ENCODE measurements around the gene PATJ. TPM values are rescaled to one million over a fixed set of nuclear protein-coding genes. Genes with fewer than 3 reads are reported as not detected.

PATJ gene
- total RNA-seq, 1 experiment from 2014 or later, result 48.8 TPM

GRCh38 chr1:61898658-61899057 is 156.4 kb downstream of the PATJ start:
- no peak for DNase-seq (ENCODE audit: low read depth, low spot score)
- no peaks in the 10 kb centered on the region for H4K20me1 ChIP-seq (ENCODE audit: insufficient read depth)
- no peak for TF ChIP-seq YY1 (IDR thresholded peaks at IDR 0.05; ENCODE audit: extremely low read depth, insufficient replicate concordance, low read depth, low read length)
- ChIA-PET CTCF (no interaction called here), RAD21 (ENCODE audit: low non-redundant PET in 1 of 2, low total read pairs in 2 of 2, uncharacterized antibody in 2 of 2, unreplicated experiment in 2 of 2) (no interaction called here), POLR2A (no interaction called here)
- intact Hi-C loops (cut with micrococcal nuclease), result no loop called here
- no peaks in the 10 kb centered on the region for H3K36me3 ChIP-seq (ENCODE audit: control insufficient read depth in 1 of 2, insufficient read depth in 2 of 2, low read length in 2 of 2)
- H3K9me2 ChIP-seq (ENCODE audit: insufficient read depth), result no peaks in the 10 kb centered on the region
- H3K9ac ChIP-seq (ENCODE audit: low read length), result no peak overlapping the region
- H3K27me3 ChIP-seq (ENCODE audit: insufficient read depth, low read length), result no peaks in the 10 kb centered on the region
- no peaks in the 10 kb centered on the region for H3K79me2 ChIP-seq (ENCODE audit: insufficient read depth, low read length)
- no peak overlapping the region for H3K27ac ChIP-seq (ENCODE audit: low read depth, low read length)
- no peak overlapping the region for H2AFZ ChIP-seq (ENCODE audit: low read depth, low read length, poor library complexity, severe bottlenecking)
- H3K4me1 ChIP-seq (ENCODE audit: control insufficient read depth in 1 of 2, insufficient read depth in 2 of 2, low read length in 2 of 2), result peaks cover 0 to 6% of the 10 kb centered on the region in 2 experiments; a peak in 1 of 4 replicates
- no TSS peak for BruUV-seq (replicated peaks)
- no peak overlapping the region for H3K4me3 ChIP-seq (replicated peaks in 1 of 2; ENCODE audit: low read depth in 1 of 2, low read length in 2 of 2)
- no peaks in the 10 kb centered on the region; a peak in 1 of 4 replicates for H3K9me3 ChIP-seq (ENCODE audit: control insufficient read depth in 1 of 2, insufficient read depth in 1 of 2, low read depth in 1 of 2, low read length in 2 of 2)
- ATAC-seq, result no peak
- H3K4me2 ChIP-seq (ENCODE audit: low read length), result no peak overlapping the region

GRCh38 chr1:61904354-61904753 is 162.1 kb downstream of the PATJ start:
- H3K27me3 ChIP-seq (ENCODE audit: insufficient read depth, low read length), result no peaks in the 10 kb centered on the region
- H2AFZ ChIP-seq (ENCODE audit: low read depth, low read length, poor library complexity, severe bottlenecking), result no peak overlapping the region
- no peaks in the 10 kb centered on the region; the same call in 1 of the 2 replicates for H4K20me1 ChIP-seq (ENCODE audit: insufficient read depth)
- intact Hi-C loops (cut with micrococcal nuclease), result no loop called here
- no peak overlapping the region for H3K4me3 ChIP-seq (replicated peaks in 1 of 2; ENCODE audit: low read depth in 1 of 2, low read length in 2 of 2)
- H3K79me2 ChIP-seq (ENCODE audit: insufficient read depth, low read length), result no peaks in the 10 kb centered on the region
- H3K9me3 ChIP-seq (ENCODE audit: control insufficient read depth in 1 of 2, insufficient read depth in 1 of 2, low read depth in 1 of 2, low read length in 2 of 2), result no peaks in the 10 kb centered on the region
- ChIA-PET CTCF (no interaction called here), RAD21 (ENCODE audit: low non-redundant PET in 1 of 2, low total read pairs in 2 of 2, uncharacterized antibody in 2 of 2, unreplicated experiment in 2 of 2) (no interaction called here), POLR2A (no interaction called here)
- no peak overlapping the region for H3K9ac ChIP-seq (ENCODE audit: low read length)
- no peak overlapping the region for H3K4me2 ChIP-seq (ENCODE audit: low read length)
- no peaks in the 10 kb centered on the region for H3K4me1 ChIP-seq (ENCODE audit: control insufficient read depth in 1 of 2, insufficient read depth in 2 of 2, low read length in 2 of 2)
- no peaks in the 10 kb centered on the region for H3K9me2 ChIP-seq (ENCODE audit: insufficient read depth)
- TF ChIP-seq, protein P1, sequence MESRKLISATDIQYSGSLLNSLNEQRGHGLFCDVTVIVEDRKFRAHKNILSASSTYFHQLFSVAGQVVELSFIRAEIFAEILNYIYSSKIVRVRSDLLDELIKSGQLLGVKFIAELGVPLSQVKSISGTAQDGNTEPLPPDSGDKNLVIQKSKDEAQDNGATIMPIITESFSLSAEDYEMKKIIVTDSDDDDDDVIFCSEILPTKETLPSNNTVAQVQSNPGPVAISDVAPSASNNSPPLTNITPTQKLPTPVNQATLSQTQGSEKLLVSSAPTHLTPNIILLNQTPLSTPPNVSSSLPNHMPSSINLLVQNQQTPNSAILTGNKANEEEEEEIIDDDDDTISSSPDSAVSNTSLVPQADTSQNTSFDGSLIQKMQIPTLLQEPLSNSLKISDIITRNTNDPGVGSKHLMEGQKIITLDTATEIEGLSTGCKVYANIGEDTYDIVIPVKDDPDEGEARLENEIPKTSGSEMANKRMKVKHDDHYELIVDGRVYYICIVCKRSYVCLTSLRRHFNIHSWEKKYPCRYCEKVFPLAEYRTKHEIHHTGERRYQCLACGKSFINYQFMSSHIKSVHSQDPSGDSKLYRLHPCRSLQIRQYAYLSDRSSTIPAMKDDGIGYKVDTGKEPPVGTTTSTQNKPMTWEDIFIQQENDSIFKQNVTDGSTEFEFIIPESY (IDR thresholded peaks at IDR 0.05; ENCODE audit: extremely low read depth, insufficient replicate concordance, low read length), result no peak
- TF ChIP-seq ZFX (IDR thresholded peaks at IDR 0.05), result no peak
- no peak for TF ChIP-seq CEBPB (IDR thresholded peaks at IDR 0.05; ENCODE audit: low read depth)
- TF ChIP-seq YY1 (IDR thresholded peaks at IDR 0.05; ENCODE audit: extremely low read depth, insufficient replicate concordance, low read depth, low read length), result no peak
- no peak for TF ChIP-seq SP1 (IDR thresholded peaks at IDR 0.05; ENCODE audit: low read depth)
- TF ChIP-seq POLR2AphosphoS5 (IDR thresholded peaks at IDR 0.05; ENCODE audit: low read depth, low read length), result no peak
- no peak for TF ChIP-seq FOSL1 (IDR thresholded peaks at IDR 0.05; ENCODE audit: low read depth)
- no peak for TF ChIP-seq SRF (IDR thresholded peaks at IDR 0.05; ENCODE audit: low read depth)
- TF ChIP-seq CTCF (IDR thresholded peaks at IDR 0.05 in 2 of 3, conservative IDR thresholded peaks at IDR 0.05 in 1 of 3; ENCODE audit: borderline replicate concordance in 1 of 3, insufficient read depth in 1 of 3, low read depth in 2 of 3, low read length in 2 of 3), result no peak
- TF ChIP-seq MAX (IDR thresholded peaks at IDR 0.05), result no peak
- TF ChIP-seq EZH2 (IDR thresholded peaks at IDR 0.05), result no peak
- no peak for TF ChIP-seq CBX3 (IDR thresholded peaks at IDR 0.05; ENCODE audit: low read depth)
- no peak for TF ChIP-seq EGR1 (IDR thresholded peaks at IDR 0.05; ENCODE audit: low read depth)
- TF ChIP-seq EZH2phosphoT487 (IDR thresholded peaks at IDR 0.05; ENCODE audit: borderline replicate concordance), result no peak
- no peak for TF ChIP-seq ELF1 (IDR thresholded peaks at IDR 0.05; ENCODE audit: borderline replicate concordance, low read depth)
- TF ChIP-seq RAD21 (IDR thresholded peaks at IDR 0.05; ENCODE audit: low read depth), result no peak
- no peak overlapping the region for H3K27ac ChIP-seq (ENCODE audit: low read depth, low read length)
- ATAC-seq, result no peak
- no TSS peak for BruUV-seq (replicated peaks)
- no peak for DNase-seq (ENCODE audit: low read depth, low spot score)
- no peaks in the 10 kb centered on the region for H3K36me3 ChIP-seq (ENCODE audit: control insufficient read depth in 1 of 2, insufficient read depth in 2 of 2, low read length in 2 of 2)
